OCI-LY7 (cell line): ENCODE data around the gene GATB.

ENCODE experiments used
- EZH2phosphoT487 ChIP-seq: fragments of 200-600 bp; sonication (generic); IDR thresholded peaks from 2 replicates; pipeline ENCODE4 v1.6.1; 2018; ENCODE audit warnings: low read depth, borderline replicate concordance, mild to moderate bottlenecking, mixed run types, antibody characterized with exemption, low read length, moderate library complexity, mixed read lengths
- TF ChIP-seq, protein P1 (sequence below): fragments of 200-600 bp; sonication (generic); conservative IDR thresholded peaks from 2 replicates; pipeline ENCODE4 v1.5.1; 2014; ENCODE audit warnings: mild to moderate bottlenecking, antibody characterized with exemption, low read length, moderate library complexity, mixed read lengths

DNA sequence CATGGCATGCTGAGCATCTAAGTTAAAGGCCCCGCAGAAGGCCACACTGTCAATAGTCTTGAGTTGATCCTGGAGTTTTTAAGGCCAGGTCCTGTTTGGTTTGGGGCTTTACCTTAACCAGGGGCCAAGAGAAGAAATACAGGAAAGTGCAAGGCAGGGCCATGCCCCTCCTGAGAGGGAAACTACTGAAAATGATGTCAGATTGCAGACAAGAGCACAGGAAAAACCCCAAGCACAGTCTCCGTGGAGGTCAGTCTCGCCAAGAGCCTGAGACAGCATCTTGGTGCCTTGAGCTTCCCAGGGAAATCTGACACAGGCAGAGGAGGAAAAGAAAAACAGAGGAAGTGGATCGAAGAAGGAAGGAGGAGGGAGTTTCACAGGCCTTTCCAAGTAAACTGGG lies 32.2 kb upstream of the GATB start:
- TF ChIP-seq, protein P1, sequence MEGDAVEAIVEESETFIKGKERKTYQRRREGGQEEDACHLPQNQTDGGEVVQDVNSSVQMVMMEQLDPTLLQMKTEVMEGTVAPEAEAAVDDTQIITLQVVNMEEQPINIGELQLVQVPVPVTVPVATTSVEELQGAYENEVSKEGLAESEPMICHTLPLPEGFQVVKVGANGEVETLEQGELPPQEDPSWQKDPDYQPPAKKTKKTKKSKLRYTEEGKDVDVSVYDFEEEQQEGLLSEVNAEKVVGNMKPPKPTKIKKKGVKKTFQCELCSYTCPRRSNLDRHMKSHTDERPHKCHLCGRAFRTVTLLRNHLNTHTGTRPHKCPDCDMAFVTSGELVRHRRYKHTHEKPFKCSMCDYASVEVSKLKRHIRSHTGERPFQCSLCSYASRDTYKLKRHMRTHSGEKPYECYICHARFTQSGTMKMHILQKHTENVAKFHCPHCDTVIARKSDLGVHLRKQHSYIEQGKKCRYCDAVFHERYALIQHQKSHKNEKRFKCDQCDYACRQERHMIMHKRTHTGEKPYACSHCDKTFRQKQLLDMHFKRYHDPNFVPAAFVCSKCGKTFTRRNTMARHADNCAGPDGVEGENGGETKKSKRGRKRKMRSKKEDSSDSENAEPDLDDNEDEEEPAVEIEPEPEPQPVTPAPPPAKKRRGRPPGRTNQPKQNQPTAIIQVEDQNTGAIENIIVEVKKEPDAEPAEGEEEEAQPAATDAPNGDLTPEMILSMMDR: no peak
- TF ChIP-seq EZH2phosphoT487: no peak
